Kidney (tissue), 14 donors: ENCODE data around the gene CCNG2. TPM values are rescaled to one million over a fixed set of nuclear protein-coding genes. Genes with fewer than 3 reads are reported as not detected.

Experiments used
- DNase-seq, 5 donors: peaks; one replicate each; pipeline ENCODE4 v3.0.0-alpha.2; 2013 to 2020
- FAIRE-seq: peaks from 2 replicates; lab custom pipeline; 2012; peaks lifted over from hg19 to GRCh38; lab: Jason Lieb, UNC
- H3K27ac ChIP-seq, 2 donors: one replicate each; pipeline ENCODE4 v1.7.0; 2013; ENCODE audit warnings: low read depth in 2 of 2, low read length in 2 of 2, inconsistent platforms in 1 of 2
- H3K27me3 ChIP-seq: one replicate; pipeline ENCODE4 v1.7.1; 2013; ENCODE audit warnings: low read length, inconsistent platforms; ENCODE audit not compliant: control insufficient read depth, insufficient read depth
- H3K36me3 ChIP-seq, 3 donors: one replicate each; pipeline versions ENCODE4 v1.7.0 to v1.7.1; 2013; ENCODE audit warnings: low read length in 3 of 3, control low read depth in 1 of 3, inconsistent platforms in 1 of 3; ENCODE audit not compliant: insufficient read depth in 3 of 3, control insufficient read depth in 2 of 3
- H3K4me1 ChIP-seq, 3 donors: one replicate each; pipeline versions ENCODE4 v1.7.0 to v1.7.1; 2013; ENCODE audit warnings: low read length in 3 of 3, inconsistent platforms in 1 of 3, low read depth in 1 of 3; ENCODE audit not compliant: control insufficient read depth in 2 of 3, insufficient read depth in 2 of 3
- H3K4me3 ChIP-seq, 3 donors: one replicate each; pipeline versions ENCODE4 v1.7.0 to v1.8.1; 2013; ENCODE audit warnings: low read length in 3 of 3, control low read depth in 1 of 3, inconsistent platforms in 1 of 3
- H3K9ac ChIP-seq, 3 donors: one replicate each; pipeline versions ENCODE4 v1.7.0 to v1.7.1; 2013; ENCODE audit warnings: low read length in 3 of 3, control low read depth in 1 of 3, inconsistent platforms in 1 of 3
- H3K9me3 ChIP-seq, 3 donors: one replicate each; pipeline versions ENCODE4 v1.7.0 to v1.7.1; 2013; ENCODE audit warnings: low read length in 3 of 3, control low read depth in 1 of 3, inconsistent platforms in 1 of 3; ENCODE audit not compliant: control insufficient read depth in 2 of 3, insufficient read depth in 1 of 3
- CTCF ChIP-seq: IDR thresholded peaks from 3 replicates; pipeline ENCODE4 v1.5.1; 2012; ENCODE audit warnings: mild to moderate bottlenecking, moderate library complexity, borderline replicate concordance; ENCODE audit not compliant: insufficient read depth; ENCODE audit errors: extremely low read depth
- intact Hi-C: fragments of 100-400 bp; cut with DNase I; formaldehyde crosslinking; loops from one replicate; pipeline ENCODE4 v1.11.1; 2022
- polyA plus RNA-seq: library from polyadenylated mRNA; stranded (reverse); fragments of 350-450 nt; fragmentation: Illumina TruSeq; extraction: RNeasy Lipid Tissue Mini Kit (QIAGEN cat#74804); gene quantifications from one replicate; pipeline ENCODE4 v1.2.3, GENCODE V29; 2014; ENCODE audit warnings: low read depth, low replicate concordance; ENCODE audit not compliant: insufficient read depth
- total RNA-seq: library from RNA; stranded (reverse); fragmentation: NEBNext Ultra II Directional; extraction: Animal tissue kit (Norgen Biotek cat#: 25700); gene quantifications from one replicate; pipeline ENCODE4 v1.2.1, GENCODE V29; 2021
- donor health status: control.
- donor health status: control.
- donor health status: control.
- donor health status: control.
- donor health status: control.
- donor health status: DM: yes; HTN: yes; CAD: no.
- donor health status: Normal renal cell carcinoma (clear cell type).

The CCNG2 gene
- total and polyA plus RNA-seq, 2 donors from 2014 or later = 26.4 to 75.8 TPM

DNA sequence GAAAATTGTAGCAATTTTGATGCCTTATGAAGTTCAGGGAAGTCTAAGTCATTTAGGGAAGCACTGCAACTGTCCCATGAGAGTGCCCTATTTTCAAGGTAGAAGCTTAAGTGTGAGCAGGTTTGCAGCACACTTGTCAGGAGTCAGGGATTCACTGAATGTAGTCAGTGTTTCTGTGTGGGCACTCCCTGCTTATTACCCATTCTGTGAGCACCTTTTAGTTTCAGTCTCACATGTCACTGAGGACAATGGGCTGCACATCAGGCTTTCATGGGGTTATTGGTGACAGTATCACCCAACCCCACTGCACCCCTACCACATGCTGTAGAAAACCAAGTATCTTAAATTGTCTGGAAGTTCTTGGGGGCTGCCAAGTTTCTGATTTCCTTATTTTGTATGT is 2.9 kb upstream of the CCNG2 start:
- H3K9ac ChIP-seq = no peak overlapping the region
- FAIRE-seq = no peak
- DNase-seq = no peak
- intact Hi-C loops = no loop called here
- peaks cover 2 to 4% (median 4%) of the 10 kb centered on the region in 3 donors for H3K4me1 ChIP-seq
- no peak for TF ChIP-seq CTCF
- no peaks in the 10 kb centered on the region for H3K9me3 ChIP-seq
- no peak overlapping the region for H3K27ac ChIP-seq
- H3K4me3 ChIP-seq = no peak overlapping the region
- no peaks in the 10 kb centered on the region for H3K36me3 ChIP-seq
- H3K27me3 ChIP-seq = no peaks in the 10 kb centered on the region

DNA sequence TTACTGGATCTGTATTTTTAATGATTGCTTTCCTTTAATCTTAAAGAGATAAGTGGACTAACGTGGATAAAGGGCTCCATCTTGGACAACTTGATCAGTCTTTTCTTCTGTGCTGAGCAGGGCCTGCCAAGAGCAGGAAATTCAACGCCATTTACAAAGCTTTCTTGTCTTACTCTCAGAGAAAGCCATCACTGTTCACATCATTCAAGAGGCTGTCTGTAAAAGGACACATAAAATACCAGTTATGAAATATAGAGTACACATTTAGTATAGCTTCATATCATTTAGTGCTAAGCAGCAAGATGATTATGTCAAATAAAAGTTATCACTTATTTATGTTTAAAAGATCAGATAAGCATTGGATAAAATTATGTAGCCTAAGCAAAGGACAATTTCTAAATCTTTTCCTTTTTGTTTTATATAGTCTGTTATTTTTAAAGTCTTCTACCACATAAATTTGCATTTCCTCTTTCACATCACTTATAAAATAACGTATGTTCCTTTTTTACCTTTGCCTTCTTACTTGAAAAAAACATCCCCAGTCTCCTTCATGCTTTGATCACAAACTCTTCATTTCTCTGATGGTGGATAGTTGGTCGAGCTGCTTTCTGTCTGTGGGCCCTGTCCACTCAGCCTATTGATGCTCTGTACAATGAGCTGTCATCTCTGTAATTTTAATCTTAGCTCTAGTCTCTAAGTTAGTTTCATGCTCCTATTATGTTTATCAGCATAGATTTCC is 2.1 kb upstream of the CCNG2 start:
- intact Hi-C loops = no loop called here
- no peak overlapping the region for H3K4me3 ChIP-seq
- H3K4me1 ChIP-seq = peaks cover 2 to 4% (median 4%) of the 10 kb centered on the region in 3 donors
- no peaks in the 10 kb centered on the region for H3K36me3 ChIP-seq
- no peak for TF ChIP-seq CTCF
- H3K9me3 ChIP-seq = no peaks in the 10 kb centered on the region
- FAIRE-seq (no peak), DNase-seq (no peak)
- no peak overlapping the region for H3K27ac ChIP-seq
- no peak overlapping the region for H3K9ac ChIP-seq
- no peaks in the 10 kb centered on the region for H3K27me3 ChIP-seq

- FAIRE-seq (no peak), DNase-seq (peak in 3 of 5 donors; percentile 12 to 67 (median 46))
- peaks cover 2 to 4% (median 4%) of the 10 kb centered on the region in 3 donors for H3K4me1 ChIP-seq
- peak overlapping the region; percentile 20 to 65 (median 60) for H3K9ac ChIP-seq
- no peaks in the 10 kb centered on the region for H3K27me3 ChIP-seq
- peak overlapping the region; percentile 68 to 93 (median 88) for H3K4me3 ChIP-seq
- H3K27ac ChIP-seq = no peak overlapping the region
- no peak for TF ChIP-seq CTCF
- H3K36me3 ChIP-seq = peaks cover 0 to 2% (median 2%) of the 10 kb centered on the region in 3 donors
- no peaks in the 10 kb centered on the region for H3K9me3 ChIP-seq
- intact Hi-C loops = no loop called here
Observed at GRCh38 chr4:77155631-77156452, 1.2 kb upstream of the CCNG2 start.
